Subcutaneous abdominal adipose tissue (tissue), 5 donors: ENCODE measurements around the gene CARD14.

Experiments used
- H3K27ac ChIP-seq: one replicate; pipeline ENCODE4 v1.7.0; 2013; ENCODE audit warnings: low read depth, mild to moderate bottlenecking, inconsistent platforms, low read length, moderate library complexity
- H3K27me3 ChIP-seq, 5 donors: one replicate each; pipeline ENCODE4 v1.7.0; 2013; ENCODE audit warnings: low read length in 5 of 5, inconsistent platforms in 1 of 5; ENCODE audit not compliant: control insufficient read depth in 5 of 5, insufficient read depth in 4 of 5
- H3K36me3 ChIP-seq, 5 donors: one replicate each; pipeline ENCODE4 v1.7.0; 2013; ENCODE audit warnings: low read length in 5 of 5; ENCODE audit not compliant: control insufficient read depth in 5 of 5, insufficient read depth in 5 of 5
- H3K4me1 ChIP-seq, 5 donors: one replicate each; pipeline ENCODE4 v1.7.0; 2013; ENCODE audit warnings: low read length in 5 of 5, mild to moderate bottlenecking in 3 of 5, moderate library complexity in 1 of 5; ENCODE audit not compliant: control insufficient read depth in 5 of 5, insufficient read depth in 5 of 5
- H3K4me3 ChIP-seq, 5 donors: one replicate each; pipeline ENCODE4 v1.7.0; 2013; ENCODE audit warnings: low read length in 5 of 5, low read depth in 1 of 5
- H3K9ac ChIP-seq, 5 donors: one replicate each; pipeline ENCODE4 v1.7.0; 2013; ENCODE audit warnings: low read length in 5 of 5, mild to moderate bottlenecking in 4 of 5, moderate library complexity in 3 of 5
- H3K9me3 ChIP-seq, 5 donors: one replicate each; pipeline ENCODE4 v1.7.0; 2013; ENCODE audit warnings: low read length in 5 of 5; ENCODE audit not compliant: control insufficient read depth in 5 of 5
- donor health status: healthy.
- donor health status: healthy.
- donor health status: healthy.
- donor health status: healthy.
- donor health status: healthy.

The CARD14 gene

GRCh38 chr17:80132906-80133625 lies 36.8 kb upstream of the CARD14 start:
- no peak overlapping the region for H3K4me3 ChIP-seq
- H3K36me3 ChIP-seq = peaks cover 16 to 53% (median 48%) of the 10 kb centered on the region in 5 donors
- no peak overlapping the region for H3K27ac ChIP-seq
- no peak overlapping the region for H3K9ac ChIP-seq
- peaks cover 0 to 3% (median 0%) of the 10 kb centered on the region in 5 donors for H3K27me3 ChIP-seq
- H3K9me3 ChIP-seq = no peaks in the 10 kb centered on the region
- no peaks in the 10 kb centered on the region for H3K4me1 ChIP-seq

GRCh38 chr17:80133626-80133970 lies 36.2 kb upstream of the CARD14 start:
- no peak overlapping the region for H3K4me3 ChIP-seq
- H3K36me3 ChIP-seq = peaks cover 16 to 58% (median 53%) of the 10 kb centered on the region in 5 donors
- no peaks in the 10 kb centered on the region for H3K4me1 ChIP-seq
- no peak overlapping the region for H3K27ac ChIP-seq
- H3K9me3 ChIP-seq = no peaks in the 10 kb centered on the region
- no peak overlapping the region for H3K9ac ChIP-seq
- peaks cover 0 to 3% (median 0%) of the 10 kb centered on the region in 5 donors for H3K27me3 ChIP-seq

GRCh38 chr17:80137131-80137530 lies 32.7 kb upstream of the CARD14 start:
- no peaks in the 10 kb centered on the region for H3K27me3 ChIP-seq
- H3K9me3 ChIP-seq = no peaks in the 10 kb centered on the region
- no peak overlapping the region for H3K4me3 ChIP-seq
- peaks cover 20 to 91% (median 83%) of the 10 kb centered on the region in 5 donors for H3K36me3 ChIP-seq
- no peaks in the 10 kb centered on the region for H3K4me1 ChIP-seq
- H3K27ac ChIP-seq = no peak overlapping the region
- no peak overlapping the region for H3K9ac ChIP-seq

GRCh38 chr17:80138856-80139426 lies 30.9 kb upstream of the CARD14 start:
- Histone ChIP-seq H3K9me3 (no peaks in the 10 kb centered on the region), H3K27me3 (no peaks in the 10 kb centered on the region), H3K36me3 (peaks cover 20 to 99% (median 91%) of the 10 kb centered on the region in 5 donors), H3K9ac (no peak overlapping the region), H3K4me3 (no peak overlapping the region), H3K4me1 (no peaks in the 10 kb centered on the region), H3K27ac (no peak overlapping the region)

GRCh38 chr17:80141463-80142165 lies 28.2 kb upstream of the CARD14 start:
- Histone ChIP-seq H3K27me3 (no peaks in the 10 kb centered on the region), H3K4me1 (peaks cover 6 to 21% (median 19%) of the 10 kb centered on the region in 5 donors), H3K27ac (no peak overlapping the region), H3K9ac (no peak overlapping the region), H3K36me3 (peaks cover 11 to 75% (median 68%) of the 10 kb centered on the region in 5 donors), H3K4me3 (no peak overlapping the region), H3K9me3 (no peaks in the 10 kb centered on the region)

- H3K4me3 ChIP-seq = no peak overlapping the region
- no peaks in the 10 kb centered on the region for H3K9me3 ChIP-seq
- H3K36me3 ChIP-seq = peaks cover 5 to 62% (median 55%) of the 10 kb centered on the region in 5 donors
- H3K27me3 ChIP-seq = no peaks in the 10 kb centered on the region
- H3K27ac ChIP-seq = no peak overlapping the region
- H3K9ac ChIP-seq = no peak overlapping the region
- peaks cover 8 to 23% (median 21%) of the 10 kb centered on the region in 5 donors for H3K4me1 ChIP-seq
These were observed 26.9 kb upstream of the CARD14 start for GRCh38 chr17:80142929-80143328.

- Histone ChIP-seq H3K36me3 (peaks cover 0 to 37% (median 31%) of the 10 kb centered on the region in 5 donors), H3K9me3 (no peaks in the 10 kb centered on the region), H3K9ac (peak overlapping the region; percentile 68 to 88 (median 82)), H3K27ac (no peak overlapping the region), H3K4me1 (peaks cover 8 to 29% (median 26%) of the 10 kb centered on the region in 5 donors), H3K27me3 (no peaks in the 10 kb centered on the region), H3K4me3 (peak overlapping the region; percentile 82 to 96 (median 88))
These were observed 24.5 kb upstream of the CARD14 start for GRCh38 chr17:80145076-80146075.

GRCh38 chr17:80146121-80147034 lies 23.5 kb upstream of the CARD14 start:
- Histone ChIP-seq H3K9me3 (no peaks in the 10 kb centered on the region), H3K36me3 (peaks cover 0 to 29% (median 25%) of the 10 kb centered on the region in 5 donors), H3K4me1 (peaks cover 8 to 29% (median 26%) of the 10 kb centered on the region in 5 donors), H3K4me3 (peak overlapping the region; percentile 82 to 96 (median 88)), H3K9ac (peak overlapping the region; percentile 68 to 88 (median 82)), H3K27ac (peak overlapping the region; percentile 84), H3K27me3 (no peaks in the 10 kb centered on the region)
